T-helper 1 cell (primary cell): ENCODE data around the gene SRP9.
"Not testable (repeated sequence)": the region's sequence is repeated elsewhere in the genome, so short reads cannot be mapped to it uniquely, and the experiment has no call there.

ENCODE experiments used
- DNase-seq, 5 donors: peaks; one replicate each; pipeline ENCODE4 v3.0.0-alpha.2; 2012 to 2020

The SRP9 gene

GRCh38 chr1:225816643-225817538, 39.3 kb downstream of the SRP9 start:
- DNase-seq: no peak

GRCh38 chr1:225817611-225818061, 40.0 kb downstream of the SRP9 start:
- no peak for DNase-seq

GRCh38 chr1:225818229-225818628, 40.6 kb downstream of the SRP9 start:
- no peak for DNase-seq

- DNase-seq: no peak
Observed at GRCh38 chr1:225819346-225820192, 41.9 kb downstream of the SRP9 start.

GRCh38 chr1:225820522-225821120, 43.0 kb downstream of the SRP9 start:
- DNase-seq: no peak

GRCh38 chr1:225822655-225823403, 45.2 kb downstream of the SRP9 start:
- DNase-seq: no peak

- DNase-seq: no peak
Observed at GRCh38 chr1:225823811-225824261, 46.2 kb downstream of the SRP9 start.

- no peak for DNase-seq
Observed at GRCh38 chr1:225824533-225824941, 46.9 kb downstream of the SRP9 start.

GRCh38 chr1:225825078-225825477, 47.5 kb downstream of the SRP9 start:
- DNase-seq: no peak

GRCh38 chr1:225825607-225826007, 48.0 kb downstream of the SRP9 start:
- no peak for DNase-seq

GRCh38 chr1:225827076-225827475, 49.5 kb downstream of the SRP9 start:
- no peak for DNase-seq

GRCh38 chr1:225828706-225829345, 51.2 kb downstream of the SRP9 start:
- no peak for DNase-seq

GRCh38 chr1:225830841-225831240, 53.2 kb downstream of the SRP9 start:
- no peak for DNase-seq

GRCh38 chr1:225834417-225835329, 57.0 kb downstream of the SRP9 start:
- DNase-seq: no peak

GRCh38 chr1:225835856-225836255, 58.2 kb downstream of the SRP9 start:
- no peak for DNase-seq

- not testable (repeated sequence) for DNase-seq
Observed at GRCh38 chr1:225836296-225836695, 58.7 kb downstream of the SRP9 start.

GRCh38 chr1:225838793-225839192, 61.2 kb downstream of the SRP9 start:
- no peak for DNase-seq
